Testis (tissue), 2 donors: ENCODE data around the gene WTAP.

ENCODE experiments used
- POLR2A ChIP-seq: fragments of 450-650 bp; IDR thresholded peaks from one replicate; pipeline ENCODE4 v1.6.1; 2017; ENCODE audit warnings: antibody characterized with exemption, mild to moderate bottlenecking, moderate library complexity
- TF ChIP-seq, protein P1 (sequence below), 3 experiments: fragments of 450-650 bp in 2 of 3; fragments of 200-600 bp in 1 of 3; sonication (generic) in 1 of 3; IDR thresholded peaks; one replicate each; pipeline ENCODE4 v1.5.1; 2016 to 2019; ENCODE audit warnings: antibody characterized with exemption in 3 of 3, mild to moderate bottlenecking in 2 of 3, moderate library complexity in 1 of 3

- TF ChIP-seq, protein P1, sequence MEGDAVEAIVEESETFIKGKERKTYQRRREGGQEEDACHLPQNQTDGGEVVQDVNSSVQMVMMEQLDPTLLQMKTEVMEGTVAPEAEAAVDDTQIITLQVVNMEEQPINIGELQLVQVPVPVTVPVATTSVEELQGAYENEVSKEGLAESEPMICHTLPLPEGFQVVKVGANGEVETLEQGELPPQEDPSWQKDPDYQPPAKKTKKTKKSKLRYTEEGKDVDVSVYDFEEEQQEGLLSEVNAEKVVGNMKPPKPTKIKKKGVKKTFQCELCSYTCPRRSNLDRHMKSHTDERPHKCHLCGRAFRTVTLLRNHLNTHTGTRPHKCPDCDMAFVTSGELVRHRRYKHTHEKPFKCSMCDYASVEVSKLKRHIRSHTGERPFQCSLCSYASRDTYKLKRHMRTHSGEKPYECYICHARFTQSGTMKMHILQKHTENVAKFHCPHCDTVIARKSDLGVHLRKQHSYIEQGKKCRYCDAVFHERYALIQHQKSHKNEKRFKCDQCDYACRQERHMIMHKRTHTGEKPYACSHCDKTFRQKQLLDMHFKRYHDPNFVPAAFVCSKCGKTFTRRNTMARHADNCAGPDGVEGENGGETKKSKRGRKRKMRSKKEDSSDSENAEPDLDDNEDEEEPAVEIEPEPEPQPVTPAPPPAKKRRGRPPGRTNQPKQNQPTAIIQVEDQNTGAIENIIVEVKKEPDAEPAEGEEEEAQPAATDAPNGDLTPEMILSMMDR (IDR thresholded peaks at IDR 0.05) = no peak
- no peak for TF ChIP-seq POLR2A
Observed at GRCh38 chr6:159723259-159723658, 4.0 kb upstream of the WTAP start.
